Suprapubic skin (tissue), 4 donors: ENCODE results near the gene ZNF24. TPM values are rescaled to one million over a fixed set of nuclear protein-coding genes. Genes with fewer than 3 reads are reported as not detected.

Source experiments
- DNase-seq, 2 donors: peaks; one replicate each; pipeline ENCODE4 v3.0.0-alpha.2; 2019; ENCODE audit warnings: low spot score in 2 of 2
- H3K27ac ChIP-seq: fragments of 200-600 bp; sonication (generic); one replicate; pipeline ENCODE4 v1.5.1; 2019
- H3K27me3 ChIP-seq: fragments of 200-600 bp; sonication (generic); one replicate; pipeline ENCODE4 v1.5.1; 2019
- H3K36me3 ChIP-seq: fragments of 200-600 bp; sonication (generic); one replicate; pipeline ENCODE4 v1.5.1; 2019
- H3K4me1 ChIP-seq: fragments of 200-600 bp; sonication (generic); one replicate; pipeline ENCODE4 v1.5.1; 2019
- H3K4me3 ChIP-seq: fragments of 200-600 bp; sonication (generic); one replicate; pipeline ENCODE4 v1.5.1; 2019; ENCODE audit warnings: mild to moderate bottlenecking
- H3K9me3 ChIP-seq: fragments of 200-600 bp; sonication (generic); one replicate; pipeline ENCODE4 v1.5.1; 2019
- EP300 ChIP-seq: sonication (generic); formaldehyde crosslinking; IDR thresholded peaks from one replicate; pipeline ENCODE4 v1.6.1; 2017; ENCODE audit warnings: antibody characterized with exemption
- POLR2A ChIP-seq, 2 donors: fragments of 450-650 bp; IDR thresholded peaks; one replicate each; pipeline ENCODE4 v1.6.1; 2017; ENCODE audit warnings: antibody characterized with exemption in 2 of 2, mild to moderate bottlenecking in 2 of 2, moderate library complexity in 2 of 2
- POLR2AphosphoS5 ChIP-seq, 3 donors: sonication (generic); formaldehyde crosslinking; IDR thresholded peaks; one replicate each; pipeline ENCODE4 v1.6.1; 2017; ENCODE audit warnings: antibody characterized with exemption in 3 of 3
- WGBS: methylation state at CpG from one replicate; pipeline ENCODE4 v1.1.5; 2018; 5-methylcytosine and 5-hydroxymethylcytosine counted together
- total RNA-seq, 4 donors: library from RNA; depleted of rRNA; stranded (reverse); fragments of >200 nt; gene quantifications; one replicate each; pipeline ENCODE4 v1.1.0, GENCODE V29; 2016
- TF ChIP-seq, protein P1 (sequence below), 2 donors: fragments of 200-600 bp in 1 of 2; fragments of 450-650 bp in 1 of 2; sonication (generic) in 1 of 2; IDR thresholded peaks; one replicate each; pipeline ENCODE4 v1.5.1; 2016 to 2019; ENCODE audit warnings: antibody characterized with exemption in 2 of 2, mild to moderate bottlenecking in 1 of 2, moderate library complexity in 1 of 2

The ZNF24 gene
- total RNA-seq, 4 donors from 2014 or later, result 28.9 to 46.4 (median 37.4) TPM

DNA sequence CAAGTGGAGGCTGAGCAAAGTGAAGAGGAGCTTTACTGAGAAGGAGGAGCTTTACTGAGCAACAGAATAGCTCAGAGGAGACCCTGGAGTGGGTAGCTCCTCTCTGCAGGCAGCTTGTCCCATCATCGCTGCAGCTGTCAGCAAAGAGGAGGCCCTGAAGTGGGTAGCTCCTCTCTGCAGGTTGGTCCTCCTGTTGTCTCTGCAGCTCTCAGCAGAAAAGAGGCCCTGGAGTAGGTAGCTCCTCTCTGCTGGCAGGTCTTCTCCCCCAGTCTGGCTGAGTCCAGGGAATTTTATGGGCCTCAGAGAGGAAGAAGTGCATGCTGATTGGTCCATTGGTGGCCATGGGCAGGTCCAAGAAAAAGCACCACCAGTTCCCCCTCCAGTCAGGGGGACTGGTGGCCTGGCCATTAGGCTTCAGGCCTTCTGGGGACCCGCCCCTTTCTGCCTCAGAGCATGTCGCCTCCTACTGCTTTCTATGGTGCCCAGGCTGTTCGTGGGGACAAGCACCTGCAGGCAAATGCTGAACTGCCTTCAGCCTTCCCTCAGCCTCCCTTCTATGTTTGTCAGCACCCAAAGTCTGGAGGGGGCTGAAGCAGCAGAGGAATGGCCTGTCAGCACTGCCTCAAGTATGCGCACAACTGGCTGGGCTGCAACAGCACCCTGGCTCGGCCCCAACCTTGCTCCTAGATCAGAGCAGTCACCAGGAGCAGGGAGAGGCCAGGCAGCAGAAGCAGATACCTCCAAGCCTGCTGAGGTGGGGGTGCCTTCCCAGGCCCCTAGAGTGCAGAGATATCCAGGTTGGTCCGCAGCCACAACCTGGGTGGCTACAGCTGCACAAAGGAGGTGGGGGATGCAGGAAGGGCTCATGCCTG is 60.1 kb downstream of the ZNF24 start:
- H3K36me3 ChIP-seq, result peaks cover 13% of the 10 kb centered on the region
- TF ChIP-seq POLR2AphosphoS5 (IDR thresholded peaks at IDR 0.05), result no peak
- TF ChIP-seq POLR2A (IDR thresholded peaks at IDR 0.05), result no peak
- no peak for TF ChIP-seq EP300
- TF ChIP-seq, protein P1, sequence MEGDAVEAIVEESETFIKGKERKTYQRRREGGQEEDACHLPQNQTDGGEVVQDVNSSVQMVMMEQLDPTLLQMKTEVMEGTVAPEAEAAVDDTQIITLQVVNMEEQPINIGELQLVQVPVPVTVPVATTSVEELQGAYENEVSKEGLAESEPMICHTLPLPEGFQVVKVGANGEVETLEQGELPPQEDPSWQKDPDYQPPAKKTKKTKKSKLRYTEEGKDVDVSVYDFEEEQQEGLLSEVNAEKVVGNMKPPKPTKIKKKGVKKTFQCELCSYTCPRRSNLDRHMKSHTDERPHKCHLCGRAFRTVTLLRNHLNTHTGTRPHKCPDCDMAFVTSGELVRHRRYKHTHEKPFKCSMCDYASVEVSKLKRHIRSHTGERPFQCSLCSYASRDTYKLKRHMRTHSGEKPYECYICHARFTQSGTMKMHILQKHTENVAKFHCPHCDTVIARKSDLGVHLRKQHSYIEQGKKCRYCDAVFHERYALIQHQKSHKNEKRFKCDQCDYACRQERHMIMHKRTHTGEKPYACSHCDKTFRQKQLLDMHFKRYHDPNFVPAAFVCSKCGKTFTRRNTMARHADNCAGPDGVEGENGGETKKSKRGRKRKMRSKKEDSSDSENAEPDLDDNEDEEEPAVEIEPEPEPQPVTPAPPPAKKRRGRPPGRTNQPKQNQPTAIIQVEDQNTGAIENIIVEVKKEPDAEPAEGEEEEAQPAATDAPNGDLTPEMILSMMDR (IDR thresholded peaks at IDR 0.05), result no peak

DNA sequence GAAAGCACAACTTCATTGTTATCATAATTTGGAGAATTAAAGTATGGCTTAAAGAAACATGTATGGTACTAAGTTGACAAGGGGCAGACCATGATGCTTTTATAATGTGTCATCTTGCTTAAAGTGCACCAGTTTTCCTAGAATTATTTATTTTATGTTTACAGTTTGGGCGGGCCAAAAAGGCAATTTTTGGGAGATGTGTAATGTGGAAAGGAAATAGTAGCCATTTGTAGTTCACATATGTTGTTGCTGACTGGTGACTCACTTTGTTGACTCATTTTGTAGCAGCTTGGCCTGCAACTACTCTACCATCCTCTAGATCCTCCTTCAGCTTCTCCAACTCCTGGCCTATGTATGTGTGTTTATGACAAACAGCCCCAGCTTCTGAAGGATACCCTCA is 61.9 kb downstream of the ZNF24 start:
- Histone ChIP-seq H3K36me3 (peaks cover 13% of the 10 kb centered on the region), H3K4me1 (no peaks in the 10 kb centered on the region), H3K27me3 (no peaks in the 10 kb centered on the region), H3K9me3 (peaks cover 4% of the 10 kb centered on the region), H3K4me3 (no peak overlapping the region), H3K27ac (no peak overlapping the region)
- WGBS, result 74% methylated on average over 1 of the region's 1 CpG
- TF ChIP-seq, protein P1 (IDR thresholded peaks at IDR 0.05), result no peak
- TF ChIP-seq EP300, result no peak
- no peak for TF ChIP-seq POLR2AphosphoS5 (IDR thresholded peaks at IDR 0.05)
- TF ChIP-seq POLR2A (IDR thresholded peaks at IDR 0.05), result no peak
- DNase-seq, result no peak

More for the DNA sequence above, 60.1 kb downstream of the ZNF24 start:
- Histone ChIP-seq H3K4me3 (no peak overlapping the region), H3K9me3 (peaks cover 4% of the 10 kb centered on the region), H3K4me1 (peaks cover 4% of the 10 kb centered on the region), H3K27me3 (no peaks in the 10 kb centered on the region), H3K27ac (no peak overlapping the region)
- 100% methylated on average over 5 of the region's 7 CpGs for WGBS
- DNase-seq, result no peak

Other genes starting within 250 kb of the ZNF24 start
- 10 to 100 TPM; 13.2 to 41.0 (median 17.3) TPM for gene ZNF397, start 103.4 kb downstream of the ZNF24 start, total RNA-seq
- gene ZSCAN30, start 54.2 kb downstream of the ZNF24 start, total RNA-seq, result 10 to 100 TPM in 2 of 4 donors, 1 to 10 TPM in 2; 9.6 to 25.2 (median 10.7) TPM
- gene ZNF396, start 32.9 kb upstream of the ZNF24 start, total RNA-seq, result 1 to 10 TPM in 3 of 4 donors, under 1 TPM in 1; 0.98 to 2.5 (median 1.3) TPM
- gene INO80C, start 153.5 kb upstream of the ZNF24 start, total RNA-seq, result 10 to 100 TPM; 12.6 to 35.2 (median 18.2) TPM
- gene GALNT1, start 237.3 kb upstream of the ZNF24 start, total RNA-seq, result 10 to 100 TPM; 46.2 to 96.5 (median 62.6) TPM